Bronchial epithelial cell (primary cell): ENCODE measurements around the gene UNC93A. TPM values are rescaled to one million over a fixed set of nuclear protein-coding genes. Genes with fewer than 3 reads are reported as not detected.

Source experiments
- DNase-seq: peaks from one replicate; pipeline ENCODE4 v3.0.0-alpha.2; 2010; ENCODE audit warnings: low read depth
- FAIRE-seq: peaks from 2 replicates; lab custom pipeline; 2011; peaks lifted over from hg19 to GRCh38; lab: Jason Lieb, UNC
- H3K27me3 ChIP-seq: 2 replicates; pipeline ENCODE4 v1.5.1; 2011; ENCODE audit warnings: low read length; ENCODE audit not compliant: control insufficient read depth, insufficient read depth
- H3K36me3 ChIP-seq: 2 replicates; pipeline ENCODE4 v1.5.1; 2011; ENCODE audit warnings: low read length; ENCODE audit not compliant: control insufficient read depth, insufficient read depth
- H3K4me3 ChIP-seq: 2 replicates; pipeline ENCODE4 v1.5.1; 2011; ENCODE audit warnings: mild to moderate bottlenecking, low read depth, low read length, control low read depth
- total RNA-seq: library from RNA; depleted of rRNA; stranded (reverse); fragments of >200 nt; gene quantifications from 2 replicates; pipeline ENCODE4 v1.2.1, GENCODE V29; 2014
- TF ChIP-seq, protein P1 (sequence below): IDR thresholded peaks from 2 replicates; pipeline ENCODE4 v1.5.1; 2011; ENCODE audit warnings: mild to moderate bottlenecking, moderate library complexity, low read length, control low read depth, inconsistent platforms; ENCODE audit not compliant: insufficient read depth, severe bottlenecking

The UNC93A gene
- total RNA-seq, 1 donor from 2014 or later: not detected

DNA sequence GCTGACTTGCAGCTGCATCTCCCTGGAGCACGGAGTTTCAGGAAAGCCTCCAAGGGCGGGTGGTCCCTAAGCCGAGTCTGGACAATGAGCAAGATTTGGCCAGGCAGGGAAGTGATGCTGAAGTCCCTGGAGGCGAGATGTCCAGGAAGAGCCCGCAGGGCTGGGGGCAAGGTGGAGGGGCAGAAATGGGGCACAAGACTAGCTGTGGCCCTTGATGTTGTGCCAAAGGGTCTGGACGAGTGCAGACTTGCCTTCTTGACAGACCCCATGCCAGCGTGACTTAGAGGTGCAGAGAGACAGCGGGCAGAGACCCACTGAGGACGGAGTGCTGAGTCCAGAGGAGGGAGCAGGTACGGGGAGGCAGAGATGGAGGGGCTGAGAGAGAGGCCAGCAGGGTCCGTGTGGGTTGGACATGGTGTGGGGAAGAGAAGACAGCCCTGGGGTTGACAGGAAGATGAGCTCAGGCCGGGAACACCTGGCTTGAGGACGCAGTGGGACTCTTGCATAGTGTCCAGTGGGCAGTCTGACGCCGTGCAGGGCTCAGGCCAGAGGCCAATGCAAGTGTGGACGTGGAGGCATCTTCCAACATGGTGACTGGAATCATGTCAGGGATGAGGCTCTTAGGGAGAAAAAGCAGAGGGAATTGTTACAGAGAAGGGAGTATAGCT lies 8.7 kb downstream of the UNC93A start:
- FAIRE-seq (no peak), DNase-seq (no peak)
- H3K4me3 ChIP-seq: no peak overlapping the region
- TF ChIP-seq, protein P1, sequence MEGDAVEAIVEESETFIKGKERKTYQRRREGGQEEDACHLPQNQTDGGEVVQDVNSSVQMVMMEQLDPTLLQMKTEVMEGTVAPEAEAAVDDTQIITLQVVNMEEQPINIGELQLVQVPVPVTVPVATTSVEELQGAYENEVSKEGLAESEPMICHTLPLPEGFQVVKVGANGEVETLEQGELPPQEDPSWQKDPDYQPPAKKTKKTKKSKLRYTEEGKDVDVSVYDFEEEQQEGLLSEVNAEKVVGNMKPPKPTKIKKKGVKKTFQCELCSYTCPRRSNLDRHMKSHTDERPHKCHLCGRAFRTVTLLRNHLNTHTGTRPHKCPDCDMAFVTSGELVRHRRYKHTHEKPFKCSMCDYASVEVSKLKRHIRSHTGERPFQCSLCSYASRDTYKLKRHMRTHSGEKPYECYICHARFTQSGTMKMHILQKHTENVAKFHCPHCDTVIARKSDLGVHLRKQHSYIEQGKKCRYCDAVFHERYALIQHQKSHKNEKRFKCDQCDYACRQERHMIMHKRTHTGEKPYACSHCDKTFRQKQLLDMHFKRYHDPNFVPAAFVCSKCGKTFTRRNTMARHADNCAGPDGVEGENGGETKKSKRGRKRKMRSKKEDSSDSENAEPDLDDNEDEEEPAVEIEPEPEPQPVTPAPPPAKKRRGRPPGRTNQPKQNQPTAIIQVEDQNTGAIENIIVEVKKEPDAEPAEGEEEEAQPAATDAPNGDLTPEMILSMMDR: no peak
- no peaks in the 10 kb centered on the region for H3K36me3 ChIP-seq
- H3K27me3 ChIP-seq: no peaks in the 10 kb centered on the region

DNA sequence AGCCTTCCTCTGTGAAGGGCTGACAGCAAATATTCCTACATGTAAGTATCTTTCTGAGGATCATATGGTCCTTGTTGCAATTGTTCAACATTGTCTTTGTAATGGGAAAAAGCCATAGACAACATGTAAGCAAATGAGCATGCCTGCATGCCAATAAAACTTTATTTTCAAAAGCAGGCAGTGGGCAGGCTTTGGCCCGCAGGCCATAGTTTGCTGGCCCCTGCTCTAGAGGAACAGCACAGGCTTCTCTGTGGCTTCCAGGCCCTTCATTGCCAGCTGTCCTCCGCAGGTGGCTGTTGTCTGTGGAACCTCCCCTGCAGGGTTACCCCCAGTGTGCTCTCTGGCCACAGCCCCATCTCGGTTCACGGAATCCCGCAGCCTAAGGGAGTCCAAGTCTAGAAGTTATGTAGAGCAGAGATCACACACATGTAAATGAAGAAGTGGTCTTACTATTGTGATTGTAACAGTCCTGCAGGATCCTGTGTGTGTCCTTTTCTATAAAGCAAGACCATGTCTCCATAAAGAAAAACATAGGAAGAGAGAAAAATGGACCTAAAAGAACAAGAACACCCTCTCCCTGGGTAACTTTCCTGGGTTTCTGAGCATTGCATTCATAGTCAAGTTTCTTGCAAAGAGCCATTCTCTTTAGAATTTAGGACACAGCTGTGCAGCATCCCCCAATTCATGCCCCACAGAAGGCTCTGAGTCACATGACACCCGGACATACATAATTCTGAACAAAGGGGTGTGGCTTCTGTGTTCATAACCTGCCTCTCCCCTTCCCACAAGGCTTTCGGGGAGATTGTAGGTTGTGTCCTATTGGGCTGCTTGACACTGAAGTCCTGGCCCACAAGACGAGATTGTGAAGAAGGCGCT lies 10.0 kb downstream of the UNC93A start:
- no peaks in the 10 kb centered on the region for H3K36me3 ChIP-seq
- TF ChIP-seq, protein P1: no peak
- FAIRE-seq (no peak), DNase-seq (no peak)
- H3K27me3 ChIP-seq: no peaks in the 10 kb centered on the region
- H3K4me3 ChIP-seq: no peak overlapping the region

DNA sequence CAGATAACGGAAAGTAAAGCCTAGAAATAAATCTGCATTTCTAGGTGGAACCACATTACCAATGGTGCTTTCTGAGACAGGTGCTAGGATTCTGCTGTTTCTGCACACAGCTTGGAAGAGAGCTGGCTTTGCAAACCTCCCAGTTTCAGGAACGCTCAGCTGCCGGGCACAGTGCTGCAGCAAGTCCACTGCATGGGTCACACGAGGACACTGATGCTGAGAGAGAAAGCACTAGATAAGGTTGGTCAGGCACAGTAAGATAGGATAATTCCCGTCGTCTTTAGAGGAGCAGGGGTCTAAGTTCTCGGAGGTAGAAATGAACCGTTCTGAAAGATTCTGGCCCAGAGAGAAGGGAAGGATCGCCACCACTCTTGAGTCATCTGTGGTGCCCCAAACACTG lies 11.0 kb downstream of the UNC93A start:
- TF ChIP-seq, protein P1: no peak
- Histone ChIP-seq H3K36me3 (no peaks in the 10 kb centered on the region), H3K27me3 (no peaks in the 10 kb centered on the region), H3K4me3 (no peak overlapping the region)
- DNase-seq: no peak
- FAIRE-seq: no peak

DNA sequence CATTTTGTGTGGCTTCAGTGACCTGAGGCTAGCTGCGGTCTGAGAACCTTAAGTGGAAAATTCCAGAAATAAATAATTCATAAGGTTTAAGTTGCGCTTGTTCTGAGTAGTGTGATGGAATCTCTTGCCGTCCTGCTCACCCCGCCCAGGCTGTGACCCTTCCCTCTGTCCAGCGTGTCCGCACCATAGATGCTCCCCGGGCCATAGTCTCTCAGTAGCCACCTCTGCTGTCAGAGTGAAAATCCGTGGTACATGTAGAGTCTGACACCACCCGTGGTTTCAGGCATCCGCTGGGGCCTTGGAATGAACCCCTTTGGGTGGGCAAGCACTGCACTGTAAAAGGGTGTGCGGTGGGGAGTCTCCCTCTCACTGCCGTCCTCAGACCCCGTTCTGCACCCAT lies 11.7 kb downstream of the UNC93A start:
- TF ChIP-seq, protein P1: no peak
- no peak overlapping the region for H3K4me3 ChIP-seq
- no peak for FAIRE-seq
- H3K27me3 ChIP-seq: no peaks in the 10 kb centered on the region
- no peak for DNase-seq
- H3K36me3 ChIP-seq: no peaks in the 10 kb centered on the region

DNA sequence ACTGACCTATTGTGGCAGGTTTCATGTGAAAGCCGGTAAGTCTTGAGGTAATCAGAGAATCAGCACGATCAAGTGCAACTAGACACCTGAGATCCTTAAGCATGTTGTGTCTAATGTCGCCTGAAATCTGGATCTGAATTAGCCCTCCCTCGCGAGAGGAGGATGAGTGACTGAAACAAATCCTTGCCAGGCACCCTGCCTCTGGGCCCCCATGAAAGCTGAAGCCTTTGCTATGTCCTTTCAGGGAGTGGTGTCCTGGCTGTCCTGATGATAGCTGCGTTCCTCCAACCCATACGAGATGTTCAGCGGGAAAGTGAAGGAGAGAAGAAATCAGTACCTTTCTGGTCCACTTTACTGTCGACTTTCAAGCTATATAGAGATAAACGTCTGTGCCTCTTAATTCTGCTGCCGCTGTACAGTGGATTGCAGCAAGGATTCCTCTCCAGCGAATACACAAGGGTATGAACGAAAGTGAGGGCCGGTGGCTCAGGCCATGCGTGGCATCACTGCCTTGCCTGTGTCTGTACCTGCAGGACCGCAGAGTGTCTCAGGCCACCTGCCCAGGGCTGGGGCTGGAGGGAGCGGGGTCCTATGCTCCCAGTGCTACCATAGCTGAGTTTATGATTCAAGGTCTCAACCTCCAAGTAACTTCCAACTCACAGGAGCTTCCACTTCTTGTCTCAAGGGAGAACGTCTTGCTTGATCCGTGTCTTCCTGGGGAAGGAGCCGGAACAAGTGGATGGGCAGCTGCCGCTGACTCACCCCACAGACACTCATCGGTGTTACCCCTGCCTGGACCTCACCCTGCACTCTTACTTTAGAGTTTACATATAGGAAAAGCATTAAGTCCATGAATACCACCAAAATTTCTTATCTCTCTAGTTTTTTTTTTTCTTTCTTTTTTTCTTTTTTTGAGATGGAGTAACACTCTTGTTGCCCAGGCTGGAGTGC lies 12.8 kb downstream of the UNC93A start:
- H3K4me3 ChIP-seq: no peak overlapping the region
- H3K27me3 ChIP-seq: no peaks in the 10 kb centered on the region
- TF ChIP-seq, protein P1: no peak
- H3K36me3 ChIP-seq: no peaks in the 10 kb centered on the region
- FAIRE-seq (no peak), DNase-seq (no peak)
